Stimulated activated effector memory CD8-positive, alpha-beta T cell treated with anti-CD3 and anti-CD28 coated beads, Interleukin-12 subunit alpha, Interleukin-12 subunit beta, amount 100 ng/mL, for 72 hours (primary cell): ENCODE results near the gene MAPKAP1.
"Not testable (repeated sequence)": the region's sequence is repeated elsewhere in the genome, so short reads cannot be mapped to it uniquely, and the experiment has no call there.

Experiments used
- ATAC-seq: fragments of 150-1000 bp; cut with Tn5 transposase; 2 replicates; pipeline ENCODE4 v1.10.0; 2021
- DNase-seq, 2 donors: peaks; one replicate each; pipeline ENCODE4 v3.0.0; 2021 to 2022; ENCODE audit warnings: low spot score in 2 of 2
- H3K27ac Mint-ChIP-seq: one replicate; pipeline ENCODE4 v1.8.0; 2022; ENCODE audit warnings: mild to moderate bottlenecking, mixed read lengths
- H3K36me3 Mint-ChIP-seq: one replicate; pipeline ENCODE4 v1.8.0; 2022; ENCODE audit warnings: mild to moderate bottlenecking, mixed read lengths
- H3K4me1 Mint-ChIP-seq: one replicate; pipeline ENCODE4 v1.8.0; 2022; ENCODE audit warnings: mixed read lengths
- H3K4me3 Mint-ChIP-seq: one replicate; pipeline ENCODE4 v1.8.0; 2022; ENCODE audit warnings: mild to moderate bottlenecking, mixed read lengths
- H3K9me3 Mint-ChIP-seq: one replicate; pipeline ENCODE4 v1.8.0; 2022; ENCODE audit warnings: mixed read lengths

MAPKAP1 gene

DNA sequence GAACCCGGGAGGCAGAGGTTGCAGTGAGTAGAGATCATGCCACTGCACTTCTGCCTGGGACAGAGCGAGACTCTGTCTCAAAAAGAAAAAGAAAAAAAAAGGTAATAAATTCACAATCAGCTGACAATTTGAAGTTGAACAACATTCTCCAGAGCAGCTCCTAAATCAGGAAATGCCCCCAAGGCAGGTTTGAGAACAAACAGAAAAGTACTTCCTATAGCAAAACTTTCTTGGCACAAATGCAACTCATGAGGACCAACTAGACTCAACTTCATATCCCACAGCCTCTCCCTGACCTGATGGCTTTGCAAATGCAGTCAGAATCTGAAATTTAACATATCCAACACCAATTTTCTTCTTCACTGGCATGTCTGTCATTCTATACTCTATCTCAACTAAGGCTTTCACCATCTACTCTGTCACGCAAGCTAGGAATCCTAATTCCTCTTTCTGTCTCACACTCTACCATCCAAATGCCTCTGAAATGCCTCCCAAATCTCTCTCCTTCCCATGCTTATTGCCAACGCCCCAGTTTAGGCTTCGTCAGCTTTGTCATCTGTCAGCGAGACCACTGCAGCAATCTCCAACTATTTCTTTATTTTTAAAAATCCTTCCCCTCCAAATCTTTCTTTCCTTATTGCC lies 113.3 kb downstream of the MAPKAP1 start:
- H3K4me1 Mint-ChIP-seq = peaks cover 37% of the 10 kb centered on the region
- no peaks in the 10 kb centered on the region for H3K9me3 Mint-ChIP-seq
- H3K4me3 Mint-ChIP-seq = no peak overlapping the region
- H3K27ac Mint-ChIP-seq = no peak overlapping the region
- ATAC-seq = no peak
- H3K36me3 Mint-ChIP-seq = no peaks in the 10 kb centered on the region
- DNase-seq = no peak

DNA sequence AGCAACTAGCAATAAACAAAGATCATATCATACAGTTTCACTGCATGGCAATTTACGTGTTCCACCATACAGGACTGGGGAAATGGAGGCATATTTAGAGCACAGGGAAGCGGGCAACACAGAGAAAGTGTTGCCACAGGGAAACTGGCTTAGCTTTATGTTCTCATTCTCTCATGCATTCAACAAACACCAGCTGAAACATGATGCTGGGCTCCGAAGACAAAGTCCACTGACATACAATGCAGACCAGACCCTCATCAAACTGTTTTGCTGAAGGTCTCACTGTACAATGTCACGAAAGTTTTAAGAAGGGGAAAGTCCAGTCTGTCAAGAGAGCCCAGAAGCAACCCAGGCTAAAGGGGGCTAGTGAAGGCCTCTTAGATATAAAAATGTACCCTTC lies 115.1 kb downstream of the MAPKAP1 start:
- Mint-ChIP-seq H3K27ac (no peak overlapping the region), H3K4me1 (peaks cover 46% of the 10 kb centered on the region), H3K36me3 (no peaks in the 10 kb centered on the region), H3K9me3 (no peaks in the 10 kb centered on the region), H3K4me3 (no peak overlapping the region)
- ATAC-seq = no peak
- no peak for DNase-seq

DNA sequence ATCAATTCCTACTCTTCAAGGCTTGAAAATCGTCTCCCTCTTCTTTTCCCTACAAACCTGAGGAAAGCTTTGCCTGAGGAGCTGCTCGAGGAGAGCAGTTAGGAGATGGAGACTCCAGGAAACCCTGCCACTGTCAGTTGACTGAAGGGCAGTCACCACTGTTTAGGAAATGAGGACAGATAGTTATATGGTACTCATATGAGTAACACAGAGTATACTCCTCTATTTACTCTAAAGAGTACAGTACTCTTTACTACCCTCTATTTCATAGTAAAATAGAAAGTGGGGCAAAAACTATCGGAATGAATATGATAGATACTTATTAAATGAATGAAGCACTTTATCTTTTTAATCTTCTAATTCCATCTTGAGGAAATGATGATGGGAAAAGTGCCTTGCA lies 115.8 kb downstream of the MAPKAP1 start:
- ATAC-seq (peak; percentile 86), DNase-seq (no peak)
- H3K4me1 Mint-ChIP-seq = peaks cover 49% of the 10 kb centered on the region
- peak overlapping the region; percentile 44 for H3K27ac Mint-ChIP-seq
- H3K9me3 Mint-ChIP-seq = no peaks in the 10 kb centered on the region
- H3K36me3 Mint-ChIP-seq = no peaks in the 10 kb centered on the region
- H3K4me3 Mint-ChIP-seq = no peak overlapping the region

DNA sequence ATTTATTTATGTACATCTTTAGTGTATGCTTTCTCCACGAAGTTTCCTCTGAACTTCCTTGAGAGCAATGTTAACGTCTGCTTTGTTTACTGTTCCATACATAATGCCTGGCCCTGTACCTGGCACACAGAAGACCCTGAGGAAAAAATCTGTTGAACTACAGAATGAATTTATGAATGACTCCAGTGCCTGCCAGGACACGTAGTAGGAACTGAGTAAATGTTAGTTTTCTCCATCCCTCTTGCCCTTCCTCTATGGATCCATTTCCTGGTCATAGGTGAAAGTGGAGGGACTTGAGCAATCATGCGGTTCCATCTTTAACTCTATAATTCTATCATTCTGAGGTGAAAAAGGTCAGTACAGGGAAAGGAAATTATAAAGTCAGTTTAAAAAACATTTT lies 117.7 kb downstream of the MAPKAP1 start:
- Mint-ChIP-seq H3K9me3 (no peaks in the 10 kb centered on the region), H3K4me3 (no peak overlapping the region), H3K27ac (no peak overlapping the region), H3K36me3 (peaks cover 7% of the 10 kb centered on the region), H3K4me1 (peaks cover 40% of the 10 kb centered on the region)
- no peak for ATAC-seq
- DNase-seq = no peak

DNA sequence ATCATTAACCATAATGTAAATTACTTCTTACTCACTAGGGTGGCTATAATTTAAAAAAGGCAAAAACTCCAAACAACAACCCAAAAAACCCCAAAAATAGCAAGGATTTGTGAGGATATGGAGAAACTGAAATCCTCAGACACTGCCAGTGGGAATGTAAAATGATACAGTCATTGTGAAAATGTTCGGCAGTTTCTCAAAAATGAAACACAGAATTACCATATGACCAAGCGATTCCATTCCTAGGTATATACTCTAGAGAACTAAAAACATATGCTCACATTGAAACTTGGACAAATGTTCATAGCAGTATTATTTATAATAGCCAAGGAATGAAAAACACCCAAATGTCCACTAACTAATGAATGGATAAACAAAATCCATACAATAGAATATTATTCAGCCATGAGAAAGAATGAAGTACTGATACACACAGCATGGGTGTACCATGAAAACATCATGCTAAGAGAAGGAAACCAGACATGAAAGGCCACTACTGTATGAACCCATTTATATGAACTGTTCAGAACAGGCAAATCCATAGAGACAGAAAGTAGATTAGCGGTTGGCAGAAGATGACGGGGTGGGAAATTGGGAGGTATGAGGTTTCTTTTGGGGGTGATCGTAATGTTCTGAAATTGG lies 119.1 kb downstream of the MAPKAP1 start:
- Mint-ChIP-seq H3K4me1 (peaks cover 35% of the 10 kb centered on the region), H3K36me3 (peaks cover 16% of the 10 kb centered on the region)

DNA sequence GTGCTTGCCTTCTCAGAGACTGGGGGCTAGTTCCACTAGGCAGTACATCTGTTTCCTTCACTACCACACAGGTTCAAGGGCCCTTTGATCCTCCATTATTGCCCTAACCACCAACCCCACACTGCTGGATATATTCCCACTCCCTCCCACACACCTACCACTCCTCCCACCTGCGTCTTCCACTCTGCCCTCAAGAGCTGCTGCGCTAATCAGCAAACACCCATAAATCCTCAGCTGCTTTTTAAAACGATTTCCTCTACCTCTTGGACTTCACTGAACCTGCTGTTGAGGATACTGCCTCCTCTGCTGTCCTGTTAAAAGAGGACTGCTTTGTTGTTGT lies 120.9 kb downstream of the MAPKAP1 start:
- Mint-ChIP-seq H3K4me1 (peaks cover 32% of the 10 kb centered on the region), H3K36me3 (peaks cover 30% of the 10 kb centered on the region), H3K27ac (peak overlapping the region; percentile 46), H3K9me3 (no peaks in the 10 kb centered on the region), H3K4me3 (no peak overlapping the region)
- DNase-seq (no peak), ATAC-seq (no peak)

More for the DNA sequence above, 119.1 kb downstream of the MAPKAP1 start:
- ATAC-seq (no peak), DNase-seq (no peak)
- Mint-ChIP-seq H3K4me3 (no peak overlapping the region), H3K9me3 (no peaks in the 10 kb centered on the region), H3K27ac (no peak overlapping the region)

DNA sequence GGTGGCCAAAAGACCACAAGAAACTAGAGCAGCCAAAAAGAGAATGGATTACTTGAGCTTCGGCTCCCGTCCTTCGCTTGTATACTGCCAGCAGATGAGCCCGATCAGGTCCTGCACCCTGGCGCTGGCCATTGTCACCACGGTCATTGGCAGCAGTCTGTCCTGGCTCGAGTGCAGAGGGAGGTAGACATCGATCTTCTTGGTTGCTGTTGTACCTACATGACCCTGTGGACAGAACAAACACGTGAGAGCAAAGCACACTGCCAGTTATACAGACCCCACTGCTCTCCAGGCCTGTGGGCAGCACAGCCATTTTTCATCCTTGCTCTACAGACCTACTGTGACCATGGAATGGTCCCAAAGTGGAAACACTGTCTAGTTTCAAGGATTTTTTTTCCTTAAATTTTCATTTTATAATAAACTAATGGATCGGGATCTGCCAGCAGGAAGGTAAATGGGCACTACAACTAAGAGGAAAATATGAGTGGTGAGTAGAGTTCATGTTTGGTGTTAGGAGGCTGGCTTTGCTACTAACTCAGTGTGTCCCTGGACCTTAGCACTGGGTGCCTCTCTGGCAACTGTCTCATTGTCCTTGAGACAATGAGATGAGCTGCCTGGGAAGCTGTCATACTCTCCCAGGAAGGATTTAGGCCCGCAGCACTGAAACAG lies 121.4 kb downstream of the MAPKAP1 start:
- ATAC-seq (no peak), DNase-seq (no peak)
- H3K36me3 Mint-ChIP-seq = peaks cover 30% of the 10 kb centered on the region
- peak overlapping the region; percentile 46 for H3K27ac Mint-ChIP-seq
- peaks cover 29% of the 10 kb centered on the region for H3K4me1 Mint-ChIP-seq
- no peaks in the 10 kb centered on the region for H3K9me3 Mint-ChIP-seq
- no peak overlapping the region for H3K4me3 Mint-ChIP-seq

DNA sequence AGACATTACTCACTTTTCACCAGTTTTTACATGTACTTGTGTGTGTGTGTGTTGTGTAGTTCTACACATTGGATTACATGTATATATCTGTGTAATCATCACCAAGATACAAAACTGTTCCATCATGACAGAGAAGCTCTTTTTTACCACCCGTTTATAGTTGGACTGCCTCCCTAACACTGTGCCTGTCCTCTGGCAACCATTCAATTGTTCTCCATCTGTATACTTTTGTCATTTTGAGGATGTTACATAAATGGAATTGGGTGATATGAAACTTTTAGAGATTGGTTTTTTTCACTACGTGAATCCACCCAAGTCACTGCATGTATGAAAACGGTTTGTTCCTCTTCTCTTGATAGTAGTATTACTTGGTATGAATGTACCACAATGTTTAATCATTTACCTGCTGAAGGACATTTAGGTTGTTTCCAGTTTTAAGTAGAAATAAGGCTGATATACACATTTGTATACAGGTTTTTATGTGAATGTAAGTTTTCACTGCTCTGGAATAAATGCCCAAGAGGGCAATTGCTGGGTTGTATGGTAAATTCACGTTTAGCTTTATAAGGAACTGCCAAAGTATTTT lies 126.2 kb downstream of the MAPKAP1 start:
- Mint-ChIP-seq H3K36me3 (peaks cover 30% of the 10 kb centered on the region), H3K4me3 (no peak overlapping the region), H3K9me3 (no peaks in the 10 kb centered on the region), H3K4me1 (no peaks in the 10 kb centered on the region), H3K27ac (no peak overlapping the region)
- DNase-seq (no peak), ATAC-seq (no peak)

DNA sequence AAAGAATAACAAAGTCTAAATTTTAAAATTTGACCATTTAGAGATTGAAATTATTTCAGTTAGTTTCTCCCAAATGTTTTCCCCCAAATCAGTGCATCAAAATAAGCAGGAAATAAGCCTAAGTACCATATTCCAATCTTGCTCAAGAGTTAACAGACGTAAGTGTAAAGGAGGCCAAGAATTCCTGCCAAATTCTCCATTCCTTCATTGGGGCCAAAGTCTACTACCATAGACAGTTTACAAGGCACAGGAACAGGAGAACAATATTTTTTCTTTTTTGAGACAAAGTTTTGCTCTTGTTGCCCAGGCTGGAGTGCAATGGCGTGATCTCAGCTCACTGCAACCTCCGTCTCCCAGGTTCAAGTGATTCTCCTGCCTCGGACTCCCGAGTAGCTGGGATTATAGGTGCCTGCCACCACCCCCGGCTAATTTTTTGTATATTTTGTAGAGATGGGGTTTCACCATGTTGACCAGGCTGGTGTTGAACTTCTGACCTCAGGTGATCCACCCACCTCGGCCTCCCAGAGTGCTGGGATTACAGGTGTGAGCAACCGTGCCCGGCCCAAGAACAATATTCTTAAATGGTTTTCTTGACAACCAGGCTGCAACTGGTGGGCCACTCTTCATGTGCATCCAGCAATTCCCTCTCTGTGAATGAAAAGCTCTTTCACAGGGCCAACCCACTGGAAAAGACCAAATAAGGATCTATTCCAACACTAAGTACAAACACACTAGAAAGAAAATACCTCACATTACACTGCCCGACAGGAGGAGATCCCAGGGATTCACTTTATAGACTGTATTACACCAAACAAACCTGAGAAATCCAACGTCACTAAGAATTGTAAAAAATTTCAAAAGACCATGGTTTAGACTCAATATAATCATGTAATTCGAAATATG lies 127.7 kb downstream of the MAPKAP1 start:
- H3K4me1 Mint-ChIP-seq = no peaks in the 10 kb centered on the region
- no peaks in the 10 kb centered on the region for H3K9me3 Mint-ChIP-seq
- DNase-seq (no peak), ATAC-seq (no peak)
- H3K4me3 Mint-ChIP-seq = no peak overlapping the region
- H3K27ac Mint-ChIP-seq = no peak overlapping the region
- peaks cover 23% of the 10 kb centered on the region for H3K36me3 Mint-ChIP-seq

DNA sequence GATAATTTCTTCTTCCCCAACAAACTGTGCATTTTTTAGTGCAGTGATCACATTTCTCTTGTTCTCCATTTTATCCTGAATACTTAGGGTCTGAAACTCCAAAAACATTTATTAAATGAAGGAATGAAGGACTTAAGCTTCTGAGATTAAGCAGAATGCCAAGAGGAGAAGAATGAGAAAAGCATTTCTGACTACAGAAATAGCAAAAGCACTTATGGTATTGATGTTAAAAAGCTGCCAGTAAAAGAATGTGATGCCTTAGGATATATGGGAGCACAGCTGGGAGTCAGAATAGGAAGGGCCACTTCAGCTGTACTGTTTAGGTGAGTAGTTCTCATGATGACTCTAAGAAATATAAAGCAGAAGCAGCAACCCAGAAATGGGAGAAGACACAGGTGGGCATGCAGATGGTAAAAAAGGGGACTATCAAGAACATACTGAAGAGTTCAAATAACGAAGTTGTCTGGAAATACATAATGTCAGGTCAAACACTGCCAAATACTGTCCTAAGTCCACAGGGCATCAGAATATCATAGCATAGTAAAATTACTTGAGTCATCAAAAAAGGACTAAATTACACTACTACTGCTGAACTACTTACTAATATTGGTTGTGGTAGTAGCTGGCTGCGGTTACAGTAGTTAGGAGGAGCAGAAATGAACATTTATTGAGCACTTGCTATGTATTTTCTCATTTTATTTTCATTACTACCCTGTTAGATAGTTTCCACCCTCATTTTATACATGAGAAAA lies 132.7 kb downstream of the MAPKAP1 start:
- Mint-ChIP-seq H3K4me1 (no peaks in the 10 kb centered on the region), H3K4me3 (no peak overlapping the region), H3K9me3 (peaks cover 3% of the 10 kb centered on the region), H3K36me3 (no peaks in the 10 kb centered on the region), H3K27ac (no peak overlapping the region)
- ATAC-seq = no peak
- DNase-seq = no peak

DNA sequence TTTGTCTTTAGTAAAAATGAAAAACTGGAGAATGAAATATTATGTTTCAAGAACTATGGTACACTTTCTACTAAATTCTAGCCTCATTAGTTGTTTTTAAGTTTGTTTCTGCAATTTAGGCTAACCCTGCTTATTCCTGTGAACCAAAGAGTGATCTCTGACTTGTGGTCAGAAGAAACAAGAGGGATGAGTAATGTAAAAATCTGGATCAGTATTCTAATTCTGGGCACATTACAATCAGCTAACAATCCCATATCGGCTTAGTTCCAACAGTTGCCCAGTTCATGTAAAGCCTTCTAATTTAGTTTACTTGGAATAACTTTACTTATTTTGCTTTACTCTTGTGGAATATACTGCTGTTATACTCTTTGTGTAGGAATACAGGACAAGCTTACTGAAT lies 134.5 kb downstream of the MAPKAP1 start:
- H3K4me1 Mint-ChIP-seq, H3K27ac Mint-ChIP-seq, H3K36me3 Mint-ChIP-seq, ATAC-seq, DNase-seq, H3K4me3 Mint-ChIP-seq, H3K9me3 Mint-ChIP-seq: not testable (repeated sequence)

DNA sequence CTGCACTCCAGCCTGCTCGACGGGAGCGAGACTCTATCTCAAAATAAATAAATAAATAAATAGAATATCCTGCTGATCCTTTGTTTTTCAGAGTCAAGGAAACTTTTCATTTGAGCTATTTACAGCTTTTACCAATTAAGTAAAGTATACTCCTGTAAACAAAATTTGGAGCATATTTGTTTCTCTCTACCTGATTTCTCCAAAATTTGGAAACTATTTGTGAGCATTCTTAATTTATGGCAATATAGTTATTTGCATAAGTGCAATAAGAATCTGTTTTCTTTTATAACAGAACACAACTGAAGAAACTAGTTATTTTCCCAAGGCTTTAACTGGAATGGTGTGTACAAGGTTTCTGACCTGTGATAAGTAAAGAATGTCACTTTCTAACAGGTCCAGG lies 135.2 kb downstream of the MAPKAP1 start:
- not testable (repeated sequence) for ATAC-seq, H3K36me3 Mint-ChIP-seq, H3K9me3 Mint-ChIP-seq, H3K27ac Mint-ChIP-seq, H3K4me1 Mint-ChIP-seq, DNase-seq, H3K4me3 Mint-ChIP-seq

DNA sequence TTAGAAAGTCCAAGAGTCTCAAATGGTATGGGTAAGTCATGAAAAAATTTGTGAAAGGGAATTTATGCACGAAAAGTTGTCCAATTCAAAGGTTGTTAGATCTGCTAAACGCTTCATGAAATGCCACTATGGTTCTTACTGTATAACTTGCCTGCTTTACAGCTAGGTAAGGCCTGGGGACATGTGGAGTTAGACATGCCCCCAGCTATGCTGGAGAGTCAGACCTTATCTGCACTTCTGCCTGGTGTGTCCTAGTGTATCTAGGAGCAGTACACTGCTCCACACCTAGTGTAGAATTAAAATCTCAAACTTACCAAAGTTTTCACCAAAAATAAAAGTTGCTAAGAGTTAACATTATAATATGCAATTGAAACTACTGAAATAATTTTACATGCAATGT lies 136.8 kb downstream of the MAPKAP1 start:
- no peak for ATAC-seq

DNA sequence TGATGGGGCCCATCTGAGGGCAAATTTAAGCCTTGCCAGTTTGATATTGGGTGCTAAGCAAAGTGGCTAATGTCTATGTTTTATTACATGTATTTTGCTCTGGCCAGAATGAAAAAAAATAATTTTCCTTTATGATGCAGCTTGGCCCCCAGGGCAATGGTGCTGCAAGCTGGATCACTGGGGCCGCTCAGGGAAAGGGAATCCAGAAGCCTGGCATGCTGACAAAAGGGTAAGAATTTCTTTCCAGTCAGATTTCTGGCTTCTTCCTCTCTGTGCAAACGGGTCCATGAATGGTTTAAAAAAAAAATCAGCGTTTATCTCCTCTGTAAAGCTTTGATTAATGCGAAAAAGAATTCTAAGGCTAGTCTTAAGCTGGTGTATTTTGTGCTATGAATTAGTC lies 138.4 kb downstream of the MAPKAP1 start:
- Mint-ChIP-seq H3K4me3 (no peak overlapping the region), H3K27ac (no peak overlapping the region), H3K9me3 (peaks cover 3% of the 10 kb centered on the region), H3K36me3 (no peaks in the 10 kb centered on the region), H3K4me1 (peaks cover 10% of the 10 kb centered on the region)
- no peak for DNase-seq
- ATAC-seq = no peak

More for the DNA sequence above, 136.8 kb downstream of the MAPKAP1 start:
- H3K9me3 Mint-ChIP-seq = peaks cover 3% of the 10 kb centered on the region
- DNase-seq = no peak
- H3K27ac Mint-ChIP-seq = no peak overlapping the region
- peaks cover 10% of the 10 kb centered on the region for H3K4me1 Mint-ChIP-seq
- H3K36me3 Mint-ChIP-seq = no peaks in the 10 kb centered on the region
- H3K4me3 Mint-ChIP-seq = no peak overlapping the region
